K562 (cell line): ENCODE measurements around the gene LASP1. TPM values are rescaled to one million over a fixed set of nuclear protein-coding genes. Genes with fewer than 3 reads are reported as not detected.

Source experiments
- CXXC5 ChIP-seq: fragments of 250-450 bp; sonication (Bioruptor Pico); IDR thresholded peaks from 2 replicates; pipeline ENCODE4 v1.8.0; 2022; ENCODE audit warnings: inconsistent platforms, mild to moderate bottlenecking, moderate library complexity
- JUNB ChIP-seq: fragments of 450-650 bp; formaldehyde crosslinking; conservative IDR thresholded peaks from 2 replicates; pipeline ENCODE4 v1.4.0; 2020; ENCODE audit warnings: mild to moderate bottlenecking
- NFRKB ChIP-seq: fragments of 450-650 bp; IDR thresholded peaks from 2 replicates; pipeline ENCODE4 v1.6.1; 2016; ENCODE audit warnings: low read depth
- SLC30A9 ChIP-seq: fragments of 250-450 bp; sonication (Bioruptor Pico); IDR thresholded peaks from 2 replicates; pipeline ENCODE4 v1.8.0; 2022; ENCODE audit warnings: mild to moderate bottlenecking, moderate library complexity
- SMAD1 ChIP-seq: fragments of 150-350 bp; IDR thresholded peaks from 2 replicates; pipeline ENCODE4 v1.6.1; 2014; ENCODE audit warnings: low read length, low read depth; ENCODE audit not compliant: partially characterized antibody
- SOX6 ChIP-seq: fragments of 450-650 bp; IDR thresholded peaks from 2 replicates; pipeline ENCODE4 v1.6.1; 2014; ENCODE audit warnings: mild to moderate bottlenecking
- U2AF1 ChIP-seq: fragments of 200-400 bp; formaldehyde crosslinking; optimal IDR thresholded peaks from 2 replicates; pipeline ENCODE3; 2017; ENCODE audit warnings: mild to moderate bottlenecking, low read depth, low read length, moderate library complexity
- ZBTB8A ChIP-seq: fragments of 450-650 bp; IDR thresholded peaks from 2 replicates; pipeline ENCODE4 v1.6.1; 2018; ENCODE audit warnings: mild to moderate bottlenecking, moderate library complexity; ENCODE audit not compliant: partially characterized antibody
- ZC3H11A ChIP-seq: IDR thresholded peaks from 2 replicates; pipeline ENCODE4 v1.6.1; 2012; ENCODE audit warnings: low read depth, low read length, improper control_type of control experiment
- ZNF384 ChIP-seq: IDR thresholded peaks from 2 replicates; pipeline ENCODE4 v1.6.1; 2012; ENCODE audit warnings: low read depth, low read length, improper control_type of control experiment
- ZNF444 ChIP-seq: fragments of 250-450 bp; sonication (Bioruptor Pico); IDR thresholded peaks from 2 replicates; pipeline ENCODE4 v1.4.0; 2020; ENCODE audit warnings: mild to moderate bottlenecking, moderate library complexity
- ZNF75A ChIP-seq: fragments of 450-650 bp; formaldehyde crosslinking; IDR thresholded peaks from 2 replicates; pipeline ENCODE4 v1.4.0; 2020; ENCODE audit warnings: mild to moderate bottlenecking
- polyA plus RNA-seq, 8 experiments: library from polyadenylated mRNA; depleted of rRNA in 4 of 8; stranded (reverse) in 5 of 8; unstranded in 3 of 8; fragments of >200 nt; fragmentation: Nextera tagmentation in 2 of 8; fragmentation: Illumina TruSeq in 1 of 8; extraction: Ambion mirVana in 2 of 8; extraction: Trizol in 1 of 8; gene quantifications; 2 replicates each; pipeline versions ENCODE4 v1.2.1 to v1.2.3, GENCODE V29; 2011 to 2014; ENCODE audit warnings: inconsistent platforms in 1 of 8, missing spikeins in 1 of 8
- total RNA-seq, 7 experiments: library from RNA; depleted of rRNA in 6 of 7; stranded (reverse); fragments of >200 nt in 6 of 7; fragmentation: Illumina TruSeq in 2 of 7; extraction: Trizol in 2 of 7; gene quantifications; 2 replicates each; pipeline versions ENCODE4 v1.2.1 to v1.2.3, GENCODE V29; 2011 to 2021; ENCODE audit warnings: low replicate concordance in 1 of 7
- TF ChIP-seq, protein P1 (sequence below): sonication (generic); formaldehyde crosslinking; IDR thresholded peaks from 2 replicates; pipeline ENCODE4 v1.8.1; 2023; ENCODE audit warnings: mild to moderate bottlenecking, missing genetic modification reagents
- TF ChIP-seq, protein P2 (sequence below): fragments of 250-450 bp; sonication (Bioruptor Pico); IDR thresholded peaks from 2 replicates; pipeline ENCODE4 v1.8.0; 2022; ENCODE audit warnings: moderate library complexity, mild to moderate bottlenecking, inconsistent platforms
- TF ChIP-seq, protein P3 (sequence below): sonication (generic); formaldehyde crosslinking; IDR thresholded peaks from 2 replicates; pipeline ENCODE4 v1.8.0; 2022; ENCODE audit warnings: mild to moderate bottlenecking, missing genetic modification reagents
- TF ChIP-seq, protein P4 (sequence below): sonication (generic); formaldehyde crosslinking; IDR thresholded peaks from 2 replicates; pipeline ENCODE4 v1.8.0; 2023; ENCODE audit warnings: mild to moderate bottlenecking, missing genetic modification reagents
- TF ChIP-seq, protein P5 (sequence below), 2 experiments: fragments of 450-650 bp; conservative IDR thresholded peaks; 2 replicates each; pipeline ENCODE4 v1.6.1; 2017; ENCODE audit warnings: mild to moderate bottlenecking in 2 of 2, moderate library complexity in 2 of 2
- TF ChIP-seq, protein P6 (sequence below), 2 experiments: fragments of 250-450 bp in 1 of 2; fragments of 450-650 bp in 1 of 2; sonication (Bioruptor Pico) in 1 of 2; IDR thresholded peaks; 2 replicates each; pipeline versions ENCODE4 v1.6.1 to v1.8.0; 2016 to 2021; ENCODE audit warnings: mild to moderate bottlenecking in 2 of 2, moderate library complexity in 2 of 2, missing compliant biosample characterization in 1 of 2, missing genetic modification characterization in 1 of 2

The LASP1 gene
- total and polyA plus RNA-seq, 9 of the 15 experiments (the other 6 are each of a cell fraction or from before 2014, with no cell fraction given): 23.0 to 125 (median 55.3) TPM

DNA sequence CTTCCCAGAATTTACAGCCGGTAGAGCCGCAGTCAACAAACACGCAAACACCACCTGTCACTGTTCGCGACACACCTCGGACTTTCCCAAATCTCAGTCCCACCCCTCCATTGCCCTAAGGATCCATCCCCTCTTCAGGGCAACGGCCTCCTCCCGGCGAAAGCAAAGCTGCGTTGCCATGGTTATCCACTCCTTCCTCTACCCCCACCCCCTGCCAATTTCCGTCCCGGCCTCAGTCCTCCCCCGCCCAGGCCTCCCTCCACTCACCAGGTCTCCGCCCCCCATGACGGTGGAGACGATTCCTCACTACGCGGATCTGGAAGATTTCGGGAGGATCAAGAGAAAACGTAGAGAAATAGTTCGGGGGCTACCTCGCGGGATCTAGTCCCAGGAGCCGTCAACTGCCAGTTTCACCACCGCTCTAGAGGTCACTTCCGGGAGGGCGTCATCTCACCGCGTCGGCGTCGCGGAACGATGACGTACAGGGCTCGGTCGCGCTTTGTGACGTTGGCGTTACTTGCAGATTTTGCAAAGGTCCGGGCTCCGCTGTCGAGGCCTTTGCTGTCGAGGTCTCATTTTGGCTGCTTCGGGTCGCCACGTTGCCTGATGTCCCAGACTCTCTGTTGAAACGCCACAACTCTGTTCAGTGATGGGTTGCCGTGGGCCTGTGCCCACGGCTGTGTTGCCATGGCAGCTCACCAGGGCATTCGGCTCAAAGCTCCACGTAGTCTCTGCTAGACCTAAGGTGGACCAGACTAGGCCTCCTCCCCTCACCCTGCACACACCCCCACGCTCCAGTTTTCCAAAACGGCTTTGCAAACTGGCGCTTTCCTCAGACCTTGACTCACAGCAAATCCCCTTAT lies 44.7 kb upstream of the LASP1 start, which contains the start of gene CWC25 (continued):
- TF ChIP-seq SMAD1 (peak; percentile 85), NFRKB (peak; percentile 97), ZNF384 (no peak; the same call in 1 of the 2 replicates), ZBTB8A (no peak), U2AF1 (no peak), ZC3H11A (peak; percentile 70; the same call in 1 of the 2 replicates), SLC30A9 (CRISPR knock-in tag) (no peak), ZNF75A (CRISPR knock-in tag) (no peak), CXXC5 (peak; percentile 70), ZNF444 (CRISPR knock-in tag) (no peak), JUNB (CRISPR knock-in tag) (no peak), SOX6 (peak; percentile 41; the same call in 1 of the 2 replicates)
- TF ChIP-seq, protein P1, sequence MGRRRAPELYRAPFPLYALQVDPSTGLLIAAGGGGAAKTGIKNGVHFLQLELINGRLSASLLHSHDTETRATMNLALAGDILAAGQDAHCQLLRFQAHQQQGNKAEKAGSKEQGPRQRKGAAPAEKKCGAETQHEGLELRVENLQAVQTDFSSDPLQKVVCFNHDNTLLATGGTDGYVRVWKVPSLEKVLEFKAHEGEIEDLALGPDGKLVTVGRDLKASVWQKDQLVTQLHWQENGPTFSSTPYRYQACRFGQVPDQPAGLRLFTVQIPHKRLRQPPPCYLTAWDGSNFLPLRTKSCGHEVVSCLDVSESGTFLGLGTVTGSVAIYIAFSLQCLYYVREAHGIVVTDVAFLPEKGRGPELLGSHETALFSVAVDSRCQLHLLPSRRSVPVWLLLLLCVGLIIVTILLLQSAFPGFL (CRISPR knock-in tag): 0 out of 2 replicates have a peak, but pooled peaks have one; percentile 45
- TF ChIP-seq, protein P2, sequence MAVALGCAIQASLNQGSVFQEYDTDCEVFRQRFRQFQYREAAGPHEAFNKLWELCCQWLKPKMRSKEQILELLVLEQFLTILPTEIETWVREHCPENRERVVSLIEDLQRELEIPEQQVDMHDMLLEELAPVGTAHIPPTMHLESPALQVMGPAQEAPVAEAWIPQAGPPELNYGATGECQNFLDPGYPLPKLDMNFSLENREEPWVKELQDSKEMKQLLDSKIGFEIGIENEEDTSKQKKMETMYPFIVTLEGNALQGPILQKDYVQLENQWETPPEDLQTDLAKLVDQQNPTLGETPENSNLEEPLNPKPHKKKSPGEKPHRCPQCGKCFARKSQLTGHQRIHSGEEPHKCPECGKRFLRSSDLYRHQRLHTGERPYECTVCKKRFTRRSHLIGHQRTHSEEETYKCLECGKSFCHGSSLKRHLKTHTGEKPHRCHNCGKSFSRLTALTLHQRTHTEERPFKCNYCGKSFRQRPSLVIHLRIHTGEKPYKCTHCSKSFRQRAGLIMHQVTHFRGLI (CRISPR knock-in tag): no peak
- TF ChIP-seq, protein P3, sequence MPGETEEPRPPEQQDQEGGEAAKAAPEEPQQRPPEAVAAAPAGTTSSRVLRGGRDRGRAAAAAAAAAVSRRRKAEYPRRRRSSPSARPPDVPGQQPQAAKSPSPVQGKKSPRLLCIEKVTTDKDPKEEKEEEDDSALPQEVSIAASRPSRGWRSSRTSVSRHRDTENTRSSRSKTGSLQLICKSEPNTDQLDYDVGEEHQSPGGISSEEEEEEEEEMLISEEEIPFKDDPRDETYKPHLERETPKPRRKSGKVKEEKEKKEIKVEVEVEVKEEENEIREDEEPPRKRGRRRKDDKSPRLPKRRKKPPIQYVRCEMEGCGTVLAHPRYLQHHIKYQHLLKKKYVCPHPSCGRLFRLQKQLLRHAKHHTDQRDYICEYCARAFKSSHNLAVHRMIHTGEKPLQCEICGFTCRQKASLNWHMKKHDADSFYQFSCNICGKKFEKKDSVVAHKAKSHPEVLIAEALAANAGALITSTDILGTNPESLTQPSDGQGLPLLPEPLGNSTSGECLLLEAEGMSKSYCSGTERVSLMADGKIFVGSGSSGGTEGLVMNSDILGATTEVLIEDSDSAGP: no peak
- TF ChIP-seq, protein P4, sequence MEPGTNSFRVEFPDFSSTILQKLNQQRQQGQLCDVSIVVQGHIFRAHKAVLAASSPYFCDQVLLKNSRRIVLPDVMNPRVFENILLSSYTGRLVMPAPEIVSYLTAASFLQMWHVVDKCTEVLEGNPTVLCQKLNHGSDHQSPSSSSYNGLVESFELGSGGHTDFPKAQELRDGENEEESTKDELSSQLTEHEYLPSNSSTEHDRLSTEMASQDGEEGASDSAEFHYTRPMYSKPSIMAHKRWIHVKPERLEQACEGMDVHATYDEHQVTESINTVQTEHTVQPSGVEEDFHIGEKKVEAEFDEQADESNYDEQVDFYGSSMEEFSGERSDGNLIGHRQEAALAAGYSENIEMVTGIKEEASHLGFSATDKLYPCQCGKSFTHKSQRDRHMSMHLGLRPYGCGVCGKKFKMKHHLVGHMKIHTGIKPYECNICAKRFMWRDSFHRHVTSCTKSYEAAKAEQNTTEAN: no peak
- TF ChIP-seq, protein P5, sequence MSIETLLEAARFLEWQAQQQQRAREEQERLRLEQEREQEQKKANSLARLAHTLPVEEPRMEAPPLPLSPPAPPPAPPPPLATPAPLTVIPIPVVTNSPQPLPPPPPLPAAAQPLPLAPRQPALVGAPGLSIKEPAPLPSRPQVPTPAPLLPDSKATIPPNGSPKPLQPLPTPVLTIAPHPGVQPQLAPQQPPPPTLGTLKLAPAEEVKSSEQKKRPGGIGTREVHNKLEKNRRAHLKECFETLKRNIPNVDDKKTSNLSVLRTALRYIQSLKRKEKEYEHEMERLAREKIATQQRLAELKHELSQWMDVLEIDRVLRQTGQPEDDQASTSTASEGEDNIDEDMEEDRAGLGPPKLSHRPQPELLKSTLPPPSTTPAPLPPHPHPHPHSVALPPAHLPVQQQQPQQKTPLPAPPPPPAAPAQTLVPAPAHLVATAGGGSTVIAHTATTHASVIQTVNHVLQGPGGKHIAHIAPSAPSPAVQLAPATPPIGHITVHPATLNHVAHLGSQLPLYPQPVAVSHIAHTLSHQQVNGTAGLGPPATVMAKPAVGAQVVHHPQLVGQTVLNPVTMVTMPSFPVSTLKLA (conservative IDR thresholded peaks at IDR 0.05): peak; percentile 83 to 95
- TF ChIP-seq, protein P6, sequence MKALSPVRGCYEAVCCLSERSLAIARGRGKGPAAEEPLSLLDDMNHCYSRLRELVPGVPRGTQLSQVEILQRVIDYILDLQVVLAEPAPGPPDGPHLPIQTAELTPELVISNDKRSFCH (CRISPR knock-in tag; IDR thresholded peaks at IDR 0.05): no peak
- TF ChIP-seq, protein P6 (tag; IDR thresholded peaks at IDR 0.05): peak; percentile 69; the same call in 1 of the 2 replicates
